NT2/D1 (cell line): ENCODE measurements around the gene CDKN2AIPNL.

Source experiments
- SUZ12 ChIP-seq: IDR thresholded peaks from 2 replicates; pipeline ENCODE4 v1.6.1; 2011; ENCODE audit not compliant: insufficient read length, insufficient read depth; ENCODE audit errors: extremely low read depth
- YY1 ChIP-seq: IDR thresholded peaks from 2 replicates; pipeline ENCODE4 v1.6.1; 2011; ENCODE audit not compliant: insufficient read length, insufficient read depth
- ZNF274 ChIP-seq: IDR thresholded peaks from 2 replicates; pipeline ENCODE4 v1.6.1; 2011; ENCODE audit warnings: mild to moderate bottlenecking, low read depth, low read length

DNA sequence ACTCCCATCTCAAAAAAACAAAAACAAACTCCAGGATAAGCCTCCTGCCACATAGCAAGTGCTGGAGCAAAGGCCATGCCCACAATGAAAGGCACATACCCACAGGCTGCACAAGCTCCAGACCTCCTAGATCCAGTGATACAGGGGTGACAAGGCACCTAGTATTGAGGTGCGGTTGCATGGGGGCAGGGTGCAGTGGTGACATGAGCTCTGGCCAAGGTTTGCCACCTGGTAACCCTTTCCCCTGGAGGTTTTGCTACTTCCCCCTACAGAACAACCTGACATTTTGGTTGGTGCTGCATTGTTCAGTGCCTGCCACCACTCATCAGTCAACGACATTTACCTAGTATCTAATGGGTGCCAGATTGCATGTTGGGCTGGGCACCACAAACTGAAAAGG lies 14.5 kb downstream of the CDKN2AIPNL start:
- TF ChIP-seq ZNF274, result no peak
- TF ChIP-seq YY1, result no peak
- no peak for TF ChIP-seq SUZ12
